ENCODE results near the gene NOXA1.
"Not testable (repeated sequence)": the region's sequence is repeated elsewhere in the genome, so short reads cannot be mapped to it uniquely, and the experiment has no call there.

GRCh38 chr9:137410236-137410890 is 12.8 kb upstream of the NOXA1 start:
- TF ChIP-seq, protein P1, sequence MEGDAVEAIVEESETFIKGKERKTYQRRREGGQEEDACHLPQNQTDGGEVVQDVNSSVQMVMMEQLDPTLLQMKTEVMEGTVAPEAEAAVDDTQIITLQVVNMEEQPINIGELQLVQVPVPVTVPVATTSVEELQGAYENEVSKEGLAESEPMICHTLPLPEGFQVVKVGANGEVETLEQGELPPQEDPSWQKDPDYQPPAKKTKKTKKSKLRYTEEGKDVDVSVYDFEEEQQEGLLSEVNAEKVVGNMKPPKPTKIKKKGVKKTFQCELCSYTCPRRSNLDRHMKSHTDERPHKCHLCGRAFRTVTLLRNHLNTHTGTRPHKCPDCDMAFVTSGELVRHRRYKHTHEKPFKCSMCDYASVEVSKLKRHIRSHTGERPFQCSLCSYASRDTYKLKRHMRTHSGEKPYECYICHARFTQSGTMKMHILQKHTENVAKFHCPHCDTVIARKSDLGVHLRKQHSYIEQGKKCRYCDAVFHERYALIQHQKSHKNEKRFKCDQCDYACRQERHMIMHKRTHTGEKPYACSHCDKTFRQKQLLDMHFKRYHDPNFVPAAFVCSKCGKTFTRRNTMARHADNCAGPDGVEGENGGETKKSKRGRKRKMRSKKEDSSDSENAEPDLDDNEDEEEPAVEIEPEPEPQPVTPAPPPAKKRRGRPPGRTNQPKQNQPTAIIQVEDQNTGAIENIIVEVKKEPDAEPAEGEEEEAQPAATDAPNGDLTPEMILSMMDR (IDR thresholded peaks at IDR 0.05; ENCODE audit: control extremely low read depth in 1 of 3, insufficient read depth in 1 of 3, low read depth in 1 of 3, low read length in 3 of 3), result not testable (repeated sequence)
- TF ChIP-seq FOSL1 (IDR thresholded peaks at IDR 0.05; ENCODE audit: insufficient read depth, low read depth, low read length); SIRT6 (IDR thresholded peaks at IDR 0.05; ENCODE audit: low read length); ASH2L (IDR thresholded peaks at IDR 0.05; ENCODE audit: low read length); POLR2AphosphoS5 (IDR thresholded peaks at IDR 0.05; ENCODE audit: low read depth, low read length); TAF1 (IDR thresholded peaks at IDR 0.05; ENCODE audit: low read depth, low read length); RAD21 (IDR thresholded peaks at IDR 0.05 in 1 of 2, conservative IDR thresholded peaks at IDR 0.05 in 1 of 2; ENCODE audit: low read depth in 2 of 2, low read length in 2 of 2); NRF1 (IDR thresholded peaks at IDR 0.05; ENCODE audit: low read depth, low read length); SP1 (IDR thresholded peaks at IDR 0.05; ENCODE audit: low read depth, low read length); POLR2A (IDR thresholded peaks at IDR 0.05; ENCODE audit: control extremely low read depth in 1 of 2, low read depth in 2 of 2, low read length in 2 of 2); EP300 (IDR thresholded peaks at IDR 0.05; ENCODE audit: borderline replicate concordance in 1 of 2, low read depth in 2 of 2, low read length in 2 of 2): not testable (repeated sequence)
- TF ChIP-seq, protein P2, sequence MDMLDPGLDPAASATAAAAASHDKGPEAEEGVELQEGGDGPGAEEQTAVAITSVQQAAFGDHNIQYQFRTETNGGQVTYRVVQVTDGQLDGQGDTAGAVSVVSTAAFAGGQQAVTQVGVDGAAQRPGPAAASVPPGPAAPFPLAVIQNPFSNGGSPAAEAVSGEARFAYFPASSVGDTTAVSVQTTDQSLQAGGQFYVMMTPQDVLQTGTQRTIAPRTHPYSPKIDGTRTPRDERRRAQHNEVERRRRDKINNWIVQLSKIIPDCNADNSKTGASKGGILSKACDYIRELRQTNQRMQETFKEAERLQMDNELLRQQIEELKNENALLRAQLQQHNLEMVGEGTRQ (IDR thresholded peaks at IDR 0.05; ENCODE audit: low read length), result not testable (repeated sequence)
